ENCODE measurements around the gene TBC1D17. TPM values are rescaled to one million over a fixed set of nuclear protein-coding genes. Genes with fewer than 3 reads are reported as not detected.

TBC1D17 gene
- total RNA-seq (2014; rRNA removed; shearing (Covaris generic)) = 6.7 and 7.5 TPM in 2 replicates

GRCh38 chr19:49877020-49877878 is at the start of gene TBC1D17, which contains the start of gene AKT1S1:
Gene TBC1D17 (plus strand): TSS chr19:49877702. CDS start chr19:49877724, 22 bp downstream.
Gene AKT1S1 (minus strand): TSS chr19:49877355. CDS start chr19:49873295, 4,060 bp downstream.

DNA sequence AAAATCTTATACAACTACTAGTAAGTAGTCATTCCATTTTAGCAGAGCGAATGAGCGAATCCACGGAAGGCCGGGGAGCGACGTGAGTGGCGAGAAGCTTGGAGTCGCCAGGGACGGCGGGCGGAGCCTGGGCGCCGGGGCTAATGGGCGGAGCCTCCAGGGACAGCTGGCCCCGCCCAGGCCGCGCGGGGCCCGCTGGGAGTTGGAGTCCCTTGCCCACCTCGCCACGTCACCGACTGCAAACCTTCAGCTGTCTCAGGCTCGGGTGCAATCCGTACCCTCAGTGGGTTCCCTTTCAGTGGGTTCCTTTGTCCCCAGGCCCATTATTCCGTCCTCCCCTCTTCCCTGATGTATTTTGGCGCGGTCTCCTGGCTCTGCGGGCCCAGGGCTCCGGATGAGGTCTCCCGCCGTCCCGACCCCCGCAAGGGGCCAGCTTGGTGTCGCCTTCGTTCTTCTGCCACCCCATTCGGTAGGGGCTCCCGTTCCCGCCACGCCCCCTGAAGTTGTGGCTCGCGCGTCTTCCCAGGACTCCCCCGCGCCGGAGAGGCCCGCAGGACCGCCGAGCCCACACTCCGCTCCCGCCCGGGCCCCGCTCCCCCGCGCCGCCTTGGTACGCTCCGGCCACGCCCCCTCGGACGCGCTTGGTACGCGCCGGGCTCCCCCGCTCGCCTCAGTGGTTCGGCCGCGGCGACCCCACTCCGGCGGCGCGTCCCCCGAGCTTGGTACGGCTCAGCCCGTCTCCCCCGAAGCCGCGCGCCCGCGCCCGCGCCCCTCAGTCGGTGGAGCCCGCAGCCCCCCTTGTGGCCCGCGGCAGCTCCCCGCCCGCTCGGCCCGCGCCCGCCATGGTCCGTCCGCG is 26.8 kb upstream of the TBC1D17 start, which contains the start of gene PTOV1:
PTOV1 (plus strand) TSS at position 673 of the 856 bp plus-strand sequence.

GRCh38 chr19:49866933-49867782 is 10.3 kb upstream of the TBC1D17 start, which contains the start of gene PNKP:
Gene PNKP (minus strand): TSS chr19:49867576. CDS start chr19:49867204, 372 bp downstream.

GRCh38 chr19:49896863-49897621 is 19.5 kb downstream of the TBC1D17 start, which contains the start of gene IL4I1:
Gene IL4I1 (minus strand): TSS chr19:49896887. CDS start chr19:49896160, 727 bp downstream.

GRCh38 chr19:49929121-49929610 is 51.7 kb downstream of the TBC1D17 start, which contains the start of the genes ATF5 and NUP62:
Gene ATF5 (plus strand): TSS chr19:49929205. CDS start chr19:49930851, 1,646 bp downstream.
Gene NUP62 (minus strand): TSS chr19:49929504. CDS start chr19:49909807, 19,697 bp downstream.

Small RNAs within 50 kb of the gene (small RNA-seq; reads per million reads assigned to genes)
- not detected for gene MIR4749

Other genes with a start within 250 kb of the TBC1D17 start
- 21.2 and 28.6 TPM in 2 replicates for gene RRAS, start 237.6 kb upstream of the TBC1D17 start, total RNA-seq (2014; rRNA removed; shearing (Covaris generic))
- 26.2 and 30.6 TPM in 2 replicates for gene SCAF1, start 235.5 kb upstream of the TBC1D17 start, total RNA-seq (2014; rRNA removed; shearing (Covaris generic))
- 125 and 130 TPM in 2 replicates for gene IRF3, start 211.8 kb upstream of the TBC1D17 start, total RNA-seq (2014; rRNA removed; shearing (Covaris generic))
- 19.4 and 31.5 TPM in 2 replicates for gene BCL2L12, start 211.8 kb upstream of the TBC1D17 start, total RNA-seq (2014; rRNA removed; shearing (Covaris generic))
- gene PRMT1, start 200.4 kb upstream of the TBC1D17 start, total RNA-seq (2014; rRNA removed; shearing (Covaris generic)) = 414 and 437 TPM in 2 replicates
- 10.4 and 11.6 TPM in 2 replicates for gene ADM5, start 188.1 kb upstream of the TBC1D17 start, total RNA-seq (2014; rRNA removed; shearing (Covaris generic))
- 3.8 and 9.1 TPM in 2 replicates for gene CPT1C, start 186.6 kb upstream of the TBC1D17 start, total RNA-seq (2014; rRNA removed; shearing (Covaris generic))
- not detected in 2 replicates for gene TSKS, start 114.4 kb upstream of the TBC1D17 start, total RNA-seq (2014; rRNA removed; shearing (Covaris generic))
- 58.6 and 69.9 TPM in 2 replicates for gene AP2A1, start 110.7 kb upstream of the TBC1D17 start, total RNA-seq (2014; rRNA removed; shearing (Covaris generic))
- gene FUZ, start 64.4 kb upstream of the TBC1D17 start, total RNA-seq (2014; rRNA removed; shearing (Covaris generic)) = 96.3 and 103 TPM in 2 replicates
- gene MED25, start 59.4 kb upstream of the TBC1D17 start, total RNA-seq (2014; rRNA removed; shearing (Covaris generic)) = 24.0 and 24.3 TPM in 2 replicates
- 64.6 and 69.0 TPM in 2 replicates for gene PTOV1, start 26.5 kb upstream of the TBC1D17 start, total RNA-seq (2014; rRNA removed; shearing (Covaris generic))
- gene PNKP, start 10.1 kb upstream of the TBC1D17 start, total RNA-seq (2014; rRNA removed; shearing (Covaris generic)) = 110 and 116 TPM in 2 replicates
- gene AKT1S1, start 347 bp upstream of the TBC1D17 start, total RNA-seq (2014; rRNA removed; shearing (Covaris generic)) = 29.5 and 35.5 TPM in 2 replicates
- 0.19 TPM in 1 of 2 replicates, not detected in the other for gene IL4I1, start 19.2 kb downstream of the TBC1D17 start, total RNA-seq (2014; rRNA removed; shearing (Covaris generic))
- 18.3 and 19.9 TPM in 2 replicates for gene ATF5, start 51.5 kb downstream of the TBC1D17 start, total RNA-seq (2014; rRNA removed; shearing (Covaris generic))
- 53.5 and 57.3 TPM in 2 replicates for gene NUP62, start 51.8 kb downstream of the TBC1D17 start, total RNA-seq (2014; rRNA removed; shearing (Covaris generic))
- gene SIGLEC11, start 83.5 kb downstream of the TBC1D17 start, total RNA-seq (2014; rRNA removed; shearing (Covaris generic)) = not detected in 2 replicates
- gene VRK3, start 147.7 kb downstream of the TBC1D17 start, total RNA-seq (2014; rRNA removed; shearing (Covaris generic)) = 12.9 and 16.6 TPM in 2 replicates
- 10.6 and 17.8 TPM in 2 replicates for gene ZNF473, start 148.3 kb downstream of the TBC1D17 start, total RNA-seq (2014; rRNA removed; shearing (Covaris generic))

All from A375 (cell line).